Fibroblast of lung (primary cell): ENCODE results near the gene CCDC54. TPM values are rescaled to one million over a fixed set of nuclear protein-coding genes. Genes with fewer than 3 reads are reported as not detected.

ENCODE experiments used
- DNase-seq, 2 donors: peaks; one replicate each; pipeline versions ENCODE4 v3.0.0 to v3.0.0-alpha.2; 2010; ENCODE audit warnings: low read depth in 2 of 2
- H2AFZ ChIP-seq: 2 replicates; pipeline ENCODE4 v1.5.1; 2012; ENCODE audit warnings: low read length, control low read depth, inconsistent platforms
- H3K27ac ChIP-seq: 2 replicates; pipeline ENCODE4 v1.5.1; 2011; ENCODE audit warnings: low read length, control low read depth; ENCODE audit not compliant: insufficient read depth
- H3K27me3 ChIP-seq: 2 replicates; pipeline ENCODE4 v1.5.1; 2011; ENCODE audit warnings: mild to moderate bottlenecking, low read length; ENCODE audit not compliant: control insufficient read depth, insufficient read depth
- H3K36me3 ChIP-seq: 2 replicates; pipeline ENCODE4 v1.5.1; 2011; ENCODE audit warnings: low read length; ENCODE audit not compliant: control insufficient read depth, insufficient read depth
- H3K4me1 ChIP-seq: 2 replicates; pipeline ENCODE4 v1.5.1; 2011; ENCODE audit warnings: low read length; ENCODE audit not compliant: control insufficient read depth, insufficient read depth; ENCODE audit errors: extremely low read depth
- H3K4me2 ChIP-seq: 2 replicates; pipeline ENCODE4 v1.5.1; 2011; ENCODE audit warnings: low read length, control low read depth; ENCODE audit not compliant: insufficient read depth; ENCODE audit errors: extremely low read depth
- H3K4me3 ChIP-seq, 4 experiments: fragments of 200-600 bp in 1 of 4; sonication (generic) in 1 of 4; replicated peaks in 1 of 4; 2 replicates each; pipeline ENCODE4 v1.5.1; 2011 to 2016; ENCODE audit warnings: low read length in 4 of 4, low read depth in 3 of 4, mild to moderate bottlenecking in 3 of 4, control low read depth in 2 of 4, inconsistent platforms in 1 of 4, mixed read lengths in 1 of 4; ENCODE audit not compliant: insufficient read depth in 1 of 4; ENCODE audit errors: control extremely low read depth in 1 of 4
- H3K79me2 ChIP-seq: 2 replicates; pipeline ENCODE4 v1.5.1; 2012; ENCODE audit warnings: mild to moderate bottlenecking, low read length, inconsistent platforms; ENCODE audit not compliant: control insufficient read depth, insufficient read depth
- H3K9ac ChIP-seq: 2 replicates; pipeline ENCODE4 v1.5.1; 2011; ENCODE audit warnings: mild to moderate bottlenecking, low read length, control low read depth; ENCODE audit not compliant: insufficient read depth
- H3K9me3 ChIP-seq: 2 replicates; pipeline ENCODE4 v1.5.1; 2012; ENCODE audit warnings: low read depth, low read length; ENCODE audit not compliant: control insufficient read depth, insufficient read depth
- H4K20me1 ChIP-seq: 2 replicates; pipeline ENCODE4 v1.5.1; 2011; ENCODE audit warnings: low read length; ENCODE audit not compliant: control insufficient read depth, insufficient read depth; ENCODE audit errors: extremely low read depth
- EZH2 ChIP-seq: IDR thresholded peaks from 2 replicates; pipeline ENCODE4 v1.5.1; 2012; ENCODE audit warnings: low read length, control low read depth, mild to moderate bottlenecking; ENCODE audit errors: missing control alignments
- polyA plus RNA-seq, 2 donors: library from polyadenylated mRNA; depleted of rRNA in 1 of 2; stranded (reverse) in 1 of 2; unstranded in 1 of 2; fragments of >200 nt; gene quantifications; 2 replicates each; pipeline ENCODE4 v1.2.1, GENCODE V29; 2011 to 2012; ENCODE audit warnings: missing spikeins in 1 of 2
- total RNA-seq: library from RNA; depleted of rRNA; stranded (reverse); fragments of >200 nt; gene quantifications from 2 replicates; pipeline ENCODE4 v1.2.1, GENCODE V29; 2014
- TF ChIP-seq, protein P1 (sequence below), 2 donors: IDR thresholded peaks in 1 of 2; conservative IDR thresholded peaks in 1 of 2; 1 replicate in 1 of 2; 2 replicates in 1 of 2; pipeline ENCODE4 v1.5.1; 2011 to 2012; ENCODE audit warnings: low read length in 2 of 2, control low read depth in 1 of 2, inconsistent platforms in 1 of 2, low read depth in 1 of 2, mild to moderate bottlenecking in 1 of 2

The CCDC54 gene
- total and polyA plus RNA-seq, 2 donors (not counting 1 experiment from before 2014, with no cell fraction given): not detected

DNA sequence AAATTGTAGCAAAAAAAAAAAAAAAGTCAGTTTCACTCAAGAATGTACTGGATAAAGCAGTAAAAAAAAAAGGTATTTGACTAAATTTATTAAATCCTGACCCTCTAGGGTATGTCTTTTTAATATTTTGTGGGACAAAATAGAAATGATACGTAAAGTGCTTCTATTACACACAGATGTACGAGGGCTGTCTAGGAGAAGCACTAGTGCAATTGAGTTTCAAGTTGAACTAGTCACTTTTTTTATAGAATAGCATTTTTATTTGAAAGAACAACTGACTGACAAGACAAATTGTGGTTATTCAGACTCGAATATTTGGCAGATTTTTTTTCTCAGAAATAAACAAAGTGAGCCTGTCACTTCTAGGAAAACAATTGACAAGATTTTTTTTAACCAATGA lies 49.0 kb downstream of the CCDC54 start:
- DNase-seq: no peak
- no peak overlapping the region for H3K27ac ChIP-seq
- H3K4me3 ChIP-seq: no peak overlapping the region
- TF ChIP-seq, protein P1, sequence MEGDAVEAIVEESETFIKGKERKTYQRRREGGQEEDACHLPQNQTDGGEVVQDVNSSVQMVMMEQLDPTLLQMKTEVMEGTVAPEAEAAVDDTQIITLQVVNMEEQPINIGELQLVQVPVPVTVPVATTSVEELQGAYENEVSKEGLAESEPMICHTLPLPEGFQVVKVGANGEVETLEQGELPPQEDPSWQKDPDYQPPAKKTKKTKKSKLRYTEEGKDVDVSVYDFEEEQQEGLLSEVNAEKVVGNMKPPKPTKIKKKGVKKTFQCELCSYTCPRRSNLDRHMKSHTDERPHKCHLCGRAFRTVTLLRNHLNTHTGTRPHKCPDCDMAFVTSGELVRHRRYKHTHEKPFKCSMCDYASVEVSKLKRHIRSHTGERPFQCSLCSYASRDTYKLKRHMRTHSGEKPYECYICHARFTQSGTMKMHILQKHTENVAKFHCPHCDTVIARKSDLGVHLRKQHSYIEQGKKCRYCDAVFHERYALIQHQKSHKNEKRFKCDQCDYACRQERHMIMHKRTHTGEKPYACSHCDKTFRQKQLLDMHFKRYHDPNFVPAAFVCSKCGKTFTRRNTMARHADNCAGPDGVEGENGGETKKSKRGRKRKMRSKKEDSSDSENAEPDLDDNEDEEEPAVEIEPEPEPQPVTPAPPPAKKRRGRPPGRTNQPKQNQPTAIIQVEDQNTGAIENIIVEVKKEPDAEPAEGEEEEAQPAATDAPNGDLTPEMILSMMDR (conservative IDR thresholded peaks at IDR 0.05 in 1 of 2, IDR thresholded peaks at IDR 0.05 in 1 of 2; ENCODE audit: low read depth in 1 of 2, low read length in 2 of 2): no peak
- no peak for TF ChIP-seq EZH2
- peaks cover 10% of the 10 kb centered on the region for H3K4me1 ChIP-seq
- no peak overlapping the region for H3K9ac ChIP-seq
- no peaks in the 10 kb centered on the region for H3K79me2 ChIP-seq
- H3K4me2 ChIP-seq: no peak overlapping the region
- no peaks in the 10 kb centered on the region for H3K9me3 ChIP-seq
- H4K20me1 ChIP-seq: no peaks in the 10 kb centered on the region
- H2AFZ ChIP-seq: no peak overlapping the region
- H3K36me3 ChIP-seq: no peaks in the 10 kb centered on the region
- H3K27me3 ChIP-seq: no peaks in the 10 kb centered on the region

Other genes with a start within 250 kb of the CCDC54 start
- 55.0 and 71.2 TPM in 2 replicates for gene BBX, start 145.5 kb downstream of the CCDC54 start, total RNA-seq
- gene BBX, start 145.5 kb downstream of the CCDC54 start, polyA plus RNA-seq: 34.9 and 50.0 TPM in 2 replicates